ENCODE measurements around the gene ABCC4.

- no peak for TF ChIP-seq HNRNPL (IDR thresholded peaks at IDR 0.05; ENCODE audit: low read depth, low read length)
- no peak for TF ChIP-seq USF2 (CRISPR knock-in tag; IDR thresholded peaks at IDR 0.05)
- no peak for TF ChIP-seq ZNF408 (CRISPR knock-in tag; IDR thresholded peaks at IDR 0.05; ENCODE audit: low read depth)
- no peak for TF ChIP-seq FOSL1 (tag; conservative IDR thresholded peaks at IDR 0.05)
- TF ChIP-seq SMARCA5 (IDR thresholded peaks at IDR 0.05), result no peak
- TF ChIP-seq MAFF (IDR thresholded peaks at IDR 0.05; ENCODE audit: low read length), result no peak
- TF ChIP-seq HEY1 (CRISPR knock-in tag; IDR thresholded peaks at IDR 0.05; ENCODE audit: borderline replicate concordance), result no peak
- TF ChIP-seq CTCF (IDR thresholded peaks at IDR 0.05 in 2 of 3, conservative IDR thresholded peaks at IDR 0.05 in 1 of 3; ENCODE audit: insufficient read depth in 2 of 3, low read depth in 1 of 3, low read length in 3 of 3), result no peak
- TF ChIP-seq RCOR1 (IDR thresholded peaks at IDR 0.05; ENCODE audit: borderline replicate concordance in 1 of 2, low read depth in 2 of 2, low read length in 2 of 2), result no peak
- TF ChIP-seq NR3C1 (CRISPR knock-in tag; IDR thresholded peaks at IDR 0.05), result no peak
- TF ChIP-seq ATF2 (CRISPR knock-in tag; IDR thresholded peaks at IDR 0.05), result no peak
- no peak for TF ChIP-seq BCLAF1 (IDR thresholded peaks at IDR 0.05; ENCODE audit: borderline replicate concordance in 1 of 2, control insufficient read depth in 1 of 2, low read depth in 2 of 2, low read length in 1 of 2)
Measured at GRCh38 chr13:95276037-95276505, 25.2 kb downstream of the ABCC4 start.

Data from K562 (cell line).